Measurements from ENCODE around the gene SLC25A36. TPM values are rescaled to one million over a fixed set of nuclear protein-coding genes. Genes with fewer than 3 reads are reported as not detected.
"Not testable (repeated sequence)": the region's sequence is repeated elsewhere in the genome, so short reads cannot be mapped to it uniquely, and the experiment has no call there.

The SLC25A36 gene
- total and polyA plus RNA-seq, 7 experiments from 2014 or later = 36.0 to 121 (median 65.4) TPM

DNA sequence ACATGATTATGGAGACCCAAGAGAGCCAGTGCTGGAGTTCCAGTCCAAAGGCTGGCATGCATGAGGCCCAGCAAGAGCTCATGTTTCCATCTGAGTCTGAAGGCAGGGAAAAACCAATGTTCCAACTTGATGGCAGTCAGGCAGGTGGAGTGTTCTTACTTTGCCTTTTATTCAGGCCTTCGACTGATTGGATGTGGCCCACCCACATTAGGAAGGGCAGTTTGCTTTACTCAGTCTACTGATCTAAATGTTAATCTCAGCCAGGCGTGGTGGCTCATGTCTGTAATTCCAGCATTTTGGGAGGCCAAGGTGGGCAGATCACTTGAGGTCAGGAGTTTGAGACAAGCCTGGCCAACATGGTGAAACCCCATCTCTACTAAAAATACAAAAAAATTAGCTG lies 53.2 kb downstream of the SLC25A36 start:
- H3K9me3 ChIP-seq (ENCODE audit: control insufficient read depth in 2 of 3, low read length in 3 of 3); H3K27ac Mint-ChIP-seq; H3K4me3 ChIP-seq (ENCODE audit: low read length); H3K27me3 ChIP-seq (ENCODE audit: control insufficient read depth in 2 of 2, insufficient read depth in 2 of 2, low read length in 2 of 2); DNase-seq; H3K4me3 Mint-ChIP-seq; H3K4me1 Mint-ChIP-seq; ATAC-seq; H3K4me1 ChIP-seq (ENCODE audit: control insufficient read depth in 2 of 2, insufficient read depth in 2 of 2, low read length in 2 of 2); H3K27ac ChIP-seq (ENCODE audit: low read depth, low read length); H3K36me3 Mint-ChIP-seq; H3K36me3 ChIP-seq (ENCODE audit: control insufficient read depth in 2 of 3, insufficient read depth in 3 of 3, low read length in 3 of 3); intact Hi-C loops (cut with micrococcal nuclease): not testable (repeated sequence)
- H3K9me3 Mint-ChIP-seq = peaks cover 0 to 18% (median 8%) of the 10 kb centered on the region in 11 donors
- POLR2A ChIA-PET = interaction anchor here (0.5 kb wide), 1 partner anchor 53 kb away, joined by 3 read pairs; no protein-coding TSS in a partner anchor
- H3K27me3 Mint-ChIP-seq = peaks cover 0 to 23% (median 10%) of the 10 kb centered on the region in 5 donors
- CTCF ChIA-PET = interaction anchor here (0.6 kb wide), 1 partner anchor 195 kb away, joined by 3 read pairs; no protein-coding TSS in a partner anchor

DNA sequence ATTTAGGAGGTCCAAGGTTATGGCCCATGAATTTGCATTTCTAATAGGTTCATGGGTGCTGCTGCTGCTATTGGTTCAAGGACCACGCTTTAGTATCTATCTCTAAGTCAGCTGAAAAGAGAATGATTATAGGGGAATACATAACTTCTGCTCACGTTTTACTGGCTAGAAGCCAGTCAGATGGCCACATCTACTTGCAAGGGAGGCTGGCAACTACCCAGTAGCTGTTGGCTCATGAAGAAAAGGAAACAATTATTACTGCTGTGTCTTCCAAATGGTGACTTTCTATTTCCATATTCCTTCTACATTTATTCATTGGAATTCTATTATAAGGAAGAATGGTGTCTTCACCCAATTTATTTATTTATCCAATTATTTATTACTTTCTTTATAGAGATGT lies 54.2 kb downstream of the SLC25A36 start:
- H3K27me3 ChIP-seq (ENCODE audit: control insufficient read depth in 2 of 2, insufficient read depth in 2 of 2, low read length in 2 of 2) = no peaks in the 10 kb centered on the region
- intact Hi-C loops (cut with micrococcal nuclease) = no loop called here
- Mint-ChIP-seq H3K36me3 (peaks cover 0 to 7% (median 0%) of the 10 kb centered on the region in 5 donors), H3K27me3 (peaks cover 0 to 19% (median 7%) of the 10 kb centered on the region in 5 donors), H3K4me3 (no peak overlapping the region), H3K4me1 (peaks cover 0 to 8% (median 0%) of the 10 kb centered on the region in 7 donors), H3K9me3 (peaks cover 0 to 17% (median 8%) of the 10 kb centered on the region in 11 donors), H3K27ac (no peak overlapping the region)
- H3K9me3 ChIP-seq (ENCODE audit: control insufficient read depth in 2 of 3, low read length in 3 of 3) = no peaks in the 10 kb centered on the region
- POLR2A ChIA-PET = no interaction called here
- H3K27ac ChIP-seq (ENCODE audit: low read depth, low read length) = no peak overlapping the region
- H3K4me1 ChIP-seq (ENCODE audit: control insufficient read depth in 2 of 2, insufficient read depth in 2 of 2, low read length in 2 of 2) = no peaks in the 10 kb centered on the region
- no peak for ATAC-seq
- CTCF ChIA-PET = no interaction called here
- H3K36me3 ChIP-seq (ENCODE audit: control insufficient read depth in 2 of 3, insufficient read depth in 3 of 3, low read length in 3 of 3) = no peaks in the 10 kb centered on the region
- no peak for DNase-seq
- H3K4me3 ChIP-seq (ENCODE audit: low read length) = no peak overlapping the region

DNA sequence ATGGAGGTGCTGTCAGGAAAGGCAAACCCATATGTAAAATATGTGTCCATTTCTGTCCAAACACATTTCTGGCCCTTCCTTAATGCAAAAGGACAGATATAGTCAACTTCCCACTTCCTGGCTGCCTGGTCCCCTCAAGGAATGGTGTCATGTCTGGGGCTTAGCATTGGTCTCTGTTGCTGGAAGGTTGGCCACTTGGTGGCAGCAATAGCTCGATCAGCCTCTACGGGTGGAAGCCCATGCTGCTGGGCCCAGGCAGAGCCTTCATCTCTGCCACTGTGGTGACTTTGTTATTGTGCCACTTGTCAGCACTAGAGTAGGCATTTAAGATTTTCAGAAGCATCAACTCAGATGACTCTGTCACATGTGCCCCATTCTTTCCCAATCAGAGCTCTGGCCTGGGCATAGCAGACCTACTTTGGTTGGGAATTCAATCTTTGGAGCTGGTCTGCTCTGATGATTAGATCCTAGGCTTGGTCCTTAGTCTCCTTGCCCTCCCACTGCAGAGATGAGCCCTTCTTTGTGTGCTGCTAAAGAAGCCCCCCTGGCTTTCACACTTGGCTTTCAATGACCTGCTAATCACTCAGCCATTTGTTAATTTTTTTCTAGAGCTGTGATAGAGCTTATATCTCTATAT lies 58.5 kb downstream of the SLC25A36 start:
- Histone ChIP-seq H3K36me3 (ENCODE audit: control insufficient read depth in 2 of 3, insufficient read depth in 3 of 3, low read length in 3 of 3) (no peaks in the 10 kb centered on the region), H3K4me3 (ENCODE audit: low read length) (no peak overlapping the region), H3K4me1 (ENCODE audit: control insufficient read depth in 2 of 2, insufficient read depth in 2 of 2, low read length in 2 of 2) (no peaks in the 10 kb centered on the region), H3K9me3 (ENCODE audit: control insufficient read depth in 2 of 3, low read length in 3 of 3) (no peaks in the 10 kb centered on the region), H3K27ac (ENCODE audit: low read depth, low read length) (no peak overlapping the region), H3K27me3 (ENCODE audit: control insufficient read depth in 2 of 2, insufficient read depth in 2 of 2, low read length in 2 of 2) (no peaks in the 10 kb centered on the region)
- H3K36me3 Mint-ChIP-seq = no peaks in the 10 kb centered on the region
- intact Hi-C loops (cut with micrococcal nuclease) = loop anchor here (1.0 kb wide), 2 partner anchors 105 to 192 kb away; no protein-coding TSS in a partner anchor
- CTCF ChIA-PET = interaction anchor here (0.6 to 2.0 kb wide), 9 partner anchors 9 to 193 kb away, joined by 3 to 24 read pairs (median 3); no protein-coding TSS in a partner anchor
- peaks cover 0 to 8% (median 0%) of the 10 kb centered on the region in 7 donors for H3K4me1 Mint-ChIP-seq
- no peaks in the 10 kb centered on the region for H3K9me3 Mint-ChIP-seq
- no peak overlapping the region for H3K27ac Mint-ChIP-seq
- DNase-seq = peak in 8 of 9 donors; percentile 11 to 48 (median 38)
- peaks cover 0 to 13% (median 6%) of the 10 kb centered on the region in 5 donors for H3K27me3 Mint-ChIP-seq
- H3K4me3 Mint-ChIP-seq = no peak overlapping the region
- POLR2A ChIA-PET = interaction anchor here (1.6 kb wide), 1 partner anchor 192 kb away, joined by 4 read pairs; no protein-coding TSS in a partner anchor
- peak; percentile 85 for ATAC-seq

DNA sequence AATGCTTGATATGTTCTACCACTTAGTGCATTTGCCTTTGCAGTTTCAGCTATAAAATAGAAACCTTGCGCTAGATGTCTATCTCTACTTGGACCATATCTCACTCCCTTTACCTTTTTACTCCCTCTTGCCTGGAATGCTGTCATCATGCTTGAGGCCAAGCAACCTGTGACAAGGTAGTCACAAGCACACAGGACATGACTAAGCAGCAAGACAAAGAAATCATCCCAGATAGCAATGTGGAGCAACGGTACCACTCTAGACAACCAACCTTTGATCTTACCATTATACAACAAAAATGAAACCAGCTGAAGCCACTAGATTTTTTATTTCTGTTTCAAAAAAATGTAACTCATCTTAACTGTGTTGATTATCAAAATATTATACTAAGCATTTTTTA lies 59.0 kb downstream of the SLC25A36 start:
- H3K27me3 Mint-ChIP-seq = peaks cover 0 to 19% (median 6%) of the 10 kb centered on the region in 5 donors
- Histone ChIP-seq H3K9me3 (ENCODE audit: control insufficient read depth in 2 of 3, low read length in 3 of 3) (no peaks in the 10 kb centered on the region), H3K36me3 (ENCODE audit: control insufficient read depth in 2 of 3, insufficient read depth in 3 of 3, low read length in 3 of 3) (no peaks in the 10 kb centered on the region), H3K27ac (ENCODE audit: low read depth, low read length) (no peak overlapping the region), H3K4me3 (ENCODE audit: low read length) (no peak overlapping the region), H3K27me3 (ENCODE audit: control insufficient read depth in 2 of 2, insufficient read depth in 2 of 2, low read length in 2 of 2) (no peaks in the 10 kb centered on the region), H3K4me1 (ENCODE audit: control insufficient read depth in 2 of 2, insufficient read depth in 2 of 2, low read length in 2 of 2) (no peaks in the 10 kb centered on the region)
- peaks cover 0 to 8% (median 0%) of the 10 kb centered on the region in 7 donors for H3K4me1 Mint-ChIP-seq
- H3K27ac Mint-ChIP-seq = peak overlapping the region in 1 of 9 donors; percentile 11
- ATAC-seq (no peak), DNase-seq (no peak)
- no peaks in the 10 kb centered on the region for H3K36me3 Mint-ChIP-seq
- POLR2A ChIA-PET = interaction anchor here (1.6 kb wide), 1 partner anchor 191 kb away, joined by 4 read pairs; no protein-coding TSS in a partner anchor
- no peaks in the 10 kb centered on the region for H3K9me3 Mint-ChIP-seq
- H3K4me3 Mint-ChIP-seq = no peak overlapping the region
- intact Hi-C loops (cut with micrococcal nuclease) = loop anchor here (1.0 kb wide), 2 partner anchors 105 to 192 kb away; no protein-coding TSS in a partner anchor
- CTCF ChIA-PET = interaction anchor here (0.6 to 2.0 kb wide), 9 partner anchors 9 to 193 kb away, joined by 3 to 24 read pairs (median 3); no protein-coding TSS in a partner anchor

DNA sequence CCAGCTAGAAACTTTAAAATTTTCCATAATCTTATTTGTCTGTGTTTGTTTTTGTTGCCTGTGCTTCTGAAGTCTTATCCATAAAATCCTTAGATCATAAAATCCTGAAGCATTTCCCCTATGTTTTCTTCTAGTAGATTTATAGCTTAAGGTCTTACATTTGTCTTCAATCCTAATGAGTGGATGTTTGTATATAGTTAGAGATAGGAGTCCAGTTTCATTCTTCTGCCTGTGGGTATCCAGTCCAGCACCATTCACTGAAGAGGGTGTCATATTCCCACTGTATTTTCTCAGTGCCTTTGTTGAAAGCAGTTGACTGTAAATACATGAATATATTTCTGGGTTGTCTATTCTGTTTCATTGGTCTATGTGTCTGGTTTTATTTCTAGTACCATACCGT lies 64.7 kb downstream of the SLC25A36 start:
- Mint-ChIP-seq H3K27me3 (peaks cover 16 to 49% (median 23%) of the 10 kb centered on the region in 5 donors), H3K4me1 (peaks cover 0 to 3% (median 2%) of the 10 kb centered on the region in 7 donors), H3K36me3 (no peaks in the 10 kb centered on the region), H3K27ac (no peak overlapping the region), H3K9me3 (no peaks in the 10 kb centered on the region), H3K4me3 (no peak overlapping the region)
- H3K27me3 ChIP-seq (ENCODE audit: control insufficient read depth in 2 of 2, insufficient read depth in 2 of 2, low read length in 2 of 2) = peaks cover 0 to 4% of the 10 kb centered on the region in 2 donors
- ATAC-seq (no peak), DNase-seq (no peak)
- ChIA-PET CTCF (no interaction called here), POLR2A (no interaction called here)
- intact Hi-C loops (cut with micrococcal nuclease) = no loop called here
- H3K4me3 ChIP-seq (ENCODE audit: low read length) = no peak overlapping the region
- H3K27ac ChIP-seq (ENCODE audit: low read depth, low read length) = no peak overlapping the region
- no peaks in the 10 kb centered on the region for H3K36me3 ChIP-seq (ENCODE audit: control insufficient read depth in 2 of 3, insufficient read depth in 3 of 3, low read length in 3 of 3)
- H3K9me3 ChIP-seq (ENCODE audit: control insufficient read depth in 2 of 3, low read length in 3 of 3) = no peaks in the 10 kb centered on the region
- H3K4me1 ChIP-seq (ENCODE audit: control insufficient read depth in 2 of 2, insufficient read depth in 2 of 2, low read length in 2 of 2) = no peaks in the 10 kb centered on the region

DNA sequence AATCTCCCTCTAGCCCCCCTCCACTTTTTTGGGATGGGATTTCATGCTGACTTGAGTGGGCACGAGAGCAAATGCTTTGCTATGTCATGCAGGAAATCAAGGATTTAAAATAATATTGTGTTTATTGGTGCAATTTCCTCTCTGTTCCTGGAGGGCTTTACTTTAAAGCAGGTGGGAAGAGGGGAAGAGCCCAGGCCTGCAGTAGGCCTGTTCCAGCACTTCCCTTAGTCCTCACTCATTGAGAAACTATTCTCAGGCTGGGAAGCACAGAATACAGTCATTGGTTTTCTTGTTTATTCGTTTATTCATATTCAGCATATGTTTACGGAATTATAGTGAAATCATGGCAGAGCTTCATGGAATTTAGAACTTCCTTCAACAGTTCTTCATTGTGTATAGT lies 67.9 kb downstream of the SLC25A36 start:
- POLR2A ChIA-PET = interaction anchor here (0.5 kb wide), 1 partner anchor 392 kb away, joined by 3 read pairs; no protein-coding TSS in a partner anchor
- CTCF ChIA-PET = interaction anchor here (0.7 to 1.9 kb wide), 3 partner anchors 9 to 184 kb away, joined by 4 to 8 read pairs (median 6); no protein-coding TSS in a partner anchor
- peaks cover 16 to 53% (median 28%) of the 10 kb centered on the region in 5 donors for H3K27me3 Mint-ChIP-seq

More for the DNA sequence above, 67.9 kb downstream of the SLC25A36 start:
- intact Hi-C loops (cut with micrococcal nuclease) = no loop called here
- H3K9me3 ChIP-seq (ENCODE audit: control insufficient read depth in 2 of 3, low read length in 3 of 3) = no peaks in the 10 kb centered on the region
- no peak for DNase-seq
- no peak for ATAC-seq
- Mint-ChIP-seq H3K36me3 (no peaks in the 10 kb centered on the region), H3K4me3 (no peak overlapping the region), H3K27ac (no peak overlapping the region), H3K4me1 (peaks cover 0 to 7% (median 5%) of the 10 kb centered on the region in 7 donors), H3K9me3 (no peaks in the 10 kb centered on the region)
- H3K4me3 ChIP-seq (ENCODE audit: low read length) = no peak overlapping the region
- H3K4me1 ChIP-seq (ENCODE audit: control insufficient read depth in 2 of 2, insufficient read depth in 2 of 2, low read length in 2 of 2) = no peaks in the 10 kb centered on the region
- H3K27me3 ChIP-seq (ENCODE audit: control insufficient read depth in 2 of 2, insufficient read depth in 2 of 2, low read length in 2 of 2) = peaks cover 0 to 4% of the 10 kb centered on the region in 2 donors
- no peaks in the 10 kb centered on the region for H3K36me3 ChIP-seq (ENCODE audit: control insufficient read depth in 2 of 3, insufficient read depth in 3 of 3, low read length in 3 of 3)
- no peak overlapping the region for H3K27ac ChIP-seq (ENCODE audit: low read depth, low read length)

Data from naive thymus-derived CD4-positive, alpha-beta T cell (primary cell).